ENCODE data around the gene PIP4K2A. TPM values are rescaled to one million over a fixed set of nuclear protein-coding genes. Genes with fewer than 3 reads are reported as not detected.

The PIP4K2A gene
- total RNA-seq, 2 donors from 2014 or later, result 15.0 to 17.8 TPM

DNA sequence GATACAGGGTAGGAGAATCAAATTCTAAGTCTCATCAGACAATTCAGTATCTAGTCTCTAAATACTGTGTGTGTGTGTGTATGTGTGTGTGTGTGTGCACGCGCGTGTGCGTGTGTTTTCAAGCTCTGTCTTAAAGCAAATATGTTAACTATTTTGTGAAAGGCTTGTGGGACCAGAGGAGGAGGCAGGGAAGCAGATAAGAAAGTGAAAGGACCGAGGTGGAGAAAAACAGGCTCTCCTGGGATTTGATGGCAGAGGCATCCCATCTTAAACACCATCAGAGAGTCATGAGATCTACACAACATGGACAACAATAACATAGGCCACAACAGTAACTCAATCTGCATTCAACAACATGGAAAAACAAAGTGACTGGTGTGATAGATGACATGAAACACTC is 67.1 kb downstream of the PIP4K2A start:
- Mint-ChIP-seq H3K4me1 (peaks cover 56% of the 10 kb centered on the region), H3K27me3 (ENCODE audit: insufficient read depth) (peaks cover 7% of the 10 kb centered on the region), H3K27ac (peak overlapping the region; percentile 22), H3K9me3 (no peaks in the 10 kb centered on the region), H3K4me3 (peak overlapping the region; percentile 13), H3K36me3 (ENCODE audit: low read depth) (no peaks in the 10 kb centered on the region)
- peaks cover 25% of the 10 kb centered on the region for H3K27me3 ChIP-seq (ENCODE audit: control insufficient read depth, insufficient read depth, low read length, poor library complexity, severe bottlenecking)
- H3K9ac ChIP-seq (ENCODE audit: extremely low read depth, low read length, poor library complexity, severe bottlenecking), result no peak overlapping the region
- DNase-seq, result no peak
- H3K27ac ChIP-seq (ENCODE audit: low read depth, low read length), result no peak overlapping the region
- WGBS, 2 experiments (ENCODE audit: insufficient coverage in 1 of 2, insufficient read length in 1 of 2), result 84% methylated on average over 5 of the region's 5 CpGs; no CpG with 5 or more reads in 1 of the 2 experiments
- no peaks in the 10 kb centered on the region for H3K36me3 ChIP-seq (ENCODE audit: control insufficient read depth, insufficient read depth, low read length)
- no peak overlapping the region for H3K4me3 ChIP-seq (ENCODE audit: low read length)
- no peaks in the 10 kb centered on the region for H3K9me3 ChIP-seq (ENCODE audit: control insufficient read depth, low read length)
- TF ChIP-seq, protein P1, sequence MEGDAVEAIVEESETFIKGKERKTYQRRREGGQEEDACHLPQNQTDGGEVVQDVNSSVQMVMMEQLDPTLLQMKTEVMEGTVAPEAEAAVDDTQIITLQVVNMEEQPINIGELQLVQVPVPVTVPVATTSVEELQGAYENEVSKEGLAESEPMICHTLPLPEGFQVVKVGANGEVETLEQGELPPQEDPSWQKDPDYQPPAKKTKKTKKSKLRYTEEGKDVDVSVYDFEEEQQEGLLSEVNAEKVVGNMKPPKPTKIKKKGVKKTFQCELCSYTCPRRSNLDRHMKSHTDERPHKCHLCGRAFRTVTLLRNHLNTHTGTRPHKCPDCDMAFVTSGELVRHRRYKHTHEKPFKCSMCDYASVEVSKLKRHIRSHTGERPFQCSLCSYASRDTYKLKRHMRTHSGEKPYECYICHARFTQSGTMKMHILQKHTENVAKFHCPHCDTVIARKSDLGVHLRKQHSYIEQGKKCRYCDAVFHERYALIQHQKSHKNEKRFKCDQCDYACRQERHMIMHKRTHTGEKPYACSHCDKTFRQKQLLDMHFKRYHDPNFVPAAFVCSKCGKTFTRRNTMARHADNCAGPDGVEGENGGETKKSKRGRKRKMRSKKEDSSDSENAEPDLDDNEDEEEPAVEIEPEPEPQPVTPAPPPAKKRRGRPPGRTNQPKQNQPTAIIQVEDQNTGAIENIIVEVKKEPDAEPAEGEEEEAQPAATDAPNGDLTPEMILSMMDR (conservative IDR thresholded peaks at IDR 0.05), result no peak
- H3K4me1 ChIP-seq (ENCODE audit: control insufficient read depth, insufficient read depth, low read length), result peaks cover 6% of the 10 kb centered on the region

GRCh38 chr10:22646388-22646853 is 68.0 kb downstream of the PIP4K2A start:
- H3K4me3 Mint-ChIP-seq, result peak overlapping the region; percentile 13
- TF ChIP-seq, protein P1 (conservative IDR thresholded peaks at IDR 0.05), result no peak
- H3K27me3 ChIP-seq (ENCODE audit: control insufficient read depth, insufficient read depth, low read length, poor library complexity, severe bottlenecking), result peaks cover 20% of the 10 kb centered on the region
- 37 to 44% methylated on average over 1 of the region's 2 CpGs for WGBS, 2 experiments (ENCODE audit: insufficient coverage in 1 of 2, insufficient read length in 1 of 2)
- H3K9me3 Mint-ChIP-seq, result no peaks in the 10 kb centered on the region
- H3K36me3 ChIP-seq (ENCODE audit: control insufficient read depth, insufficient read depth, low read length), result no peaks in the 10 kb centered on the region
- H3K4me1 ChIP-seq (ENCODE audit: control insufficient read depth, insufficient read depth, low read length), result peaks cover 6% of the 10 kb centered on the region
- no peak overlapping the region for H3K27ac Mint-ChIP-seq
- H3K4me3 ChIP-seq (ENCODE audit: low read length), result no peak overlapping the region
- H3K9me3 ChIP-seq (ENCODE audit: control insufficient read depth, low read length), result no peaks in the 10 kb centered on the region
- peaks cover 56% of the 10 kb centered on the region for H3K4me1 Mint-ChIP-seq
- peaks cover 6% of the 10 kb centered on the region for H3K27me3 Mint-ChIP-seq (ENCODE audit: insufficient read depth)
- no peak overlapping the region for H3K9ac ChIP-seq (ENCODE audit: extremely low read depth, low read length, poor library complexity, severe bottlenecking)
- H3K36me3 Mint-ChIP-seq (ENCODE audit: low read depth), result no peaks in the 10 kb centered on the region
- DNase-seq, result no peak
- H3K27ac ChIP-seq (ENCODE audit: low read depth, low read length), result no peak overlapping the region

DNA sequence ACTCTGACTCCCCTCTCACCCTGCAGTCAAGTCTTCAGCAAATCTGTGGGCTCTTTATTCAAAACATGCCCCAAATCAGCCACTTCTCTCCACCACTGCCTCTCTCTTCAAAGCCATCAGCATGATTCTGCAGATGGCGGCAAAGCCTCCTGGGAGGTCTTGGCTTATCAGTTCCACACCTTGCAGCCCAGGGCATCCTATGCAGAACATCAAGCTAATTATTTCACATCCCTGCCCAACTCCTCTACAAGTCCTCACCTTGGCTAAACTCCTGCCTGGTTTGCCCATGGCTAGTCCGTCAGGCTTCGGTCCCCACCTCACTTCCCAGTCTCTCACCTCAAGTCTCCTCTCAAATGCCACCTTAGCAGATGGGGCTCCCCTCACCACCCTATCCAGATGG is 70.2 kb downstream of the PIP4K2A start:
- Mint-ChIP-seq H3K9me3 (no peaks in the 10 kb centered on the region), H3K4me3 (no peak overlapping the region), H3K27ac (no peak overlapping the region), H3K27me3 (ENCODE audit: insufficient read depth) (no peaks in the 10 kb centered on the region), H3K36me3 (ENCODE audit: low read depth) (no peaks in the 10 kb centered on the region), H3K4me1 (peaks cover 49% of the 10 kb centered on the region)
- peaks cover under 1% of the 10 kb centered on the region for H3K27me3 ChIP-seq (ENCODE audit: control insufficient read depth, insufficient read depth, low read length, poor library complexity, severe bottlenecking)
- no peak for DNase-seq
- H3K9ac ChIP-seq (ENCODE audit: extremely low read depth, low read length, poor library complexity, severe bottlenecking), result no peak overlapping the region
- no peaks in the 10 kb centered on the region for H3K36me3 ChIP-seq (ENCODE audit: control insufficient read depth, insufficient read depth, low read length)
- H3K4me1 ChIP-seq (ENCODE audit: control insufficient read depth, insufficient read depth, low read length), result peaks cover 6% of the 10 kb centered on the region
- no peak overlapping the region for H3K27ac ChIP-seq (ENCODE audit: low read depth, low read length)
- TF ChIP-seq, protein P1 (conservative IDR thresholded peaks at IDR 0.05), result no peak
- 92 to 94% methylated on average over 3 of the region's 3 CpGs for WGBS, 2 experiments (ENCODE audit: insufficient coverage in 1 of 2, insufficient read length in 1 of 2)
- no peaks in the 10 kb centered on the region for H3K9me3 ChIP-seq (ENCODE audit: control insufficient read depth, low read length)
- H3K4me3 ChIP-seq (ENCODE audit: low read length), result no peak overlapping the region
